ENCODE data around the gene OR1F1.

OR1F1 gene

DNA sequence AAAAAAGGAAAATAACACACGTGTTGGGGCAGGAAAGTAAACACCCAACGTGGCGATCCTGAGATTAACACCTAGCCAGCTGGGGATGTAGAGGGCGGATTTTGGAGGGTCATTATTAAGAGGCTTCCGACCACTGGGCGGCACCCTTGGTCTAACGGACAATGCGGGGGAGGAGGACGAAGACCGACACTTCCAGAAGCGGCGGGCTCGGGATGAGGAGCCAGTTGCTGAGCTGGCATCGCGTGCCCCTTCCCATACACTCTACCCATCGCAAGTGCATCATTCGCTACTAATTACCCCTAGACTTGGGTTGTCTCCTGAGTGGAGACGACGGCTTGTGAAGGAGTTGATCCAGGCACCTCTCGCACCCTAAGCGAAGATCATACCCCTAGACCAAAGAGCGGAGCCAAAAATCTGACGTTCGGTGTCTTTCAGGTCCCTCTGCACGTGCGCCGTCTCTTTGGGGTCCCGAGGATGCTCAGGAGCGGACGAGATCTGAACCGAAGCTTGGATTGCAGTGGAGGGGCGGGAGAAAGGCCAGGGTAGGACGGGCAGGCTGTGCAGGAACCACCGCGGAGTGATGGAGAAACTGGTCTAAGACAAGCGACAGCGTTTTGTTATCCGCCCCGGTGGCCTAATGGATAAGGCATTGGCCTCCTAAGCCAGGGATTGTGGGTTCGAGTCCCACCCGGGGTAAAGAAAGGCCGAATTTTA, 35.6 kb upstream of the OR1F1 start:
- no peaks in the 10 kb centered on the region for H3K36me3 ChIP-seq
- H3K9me3 ChIP-seq (ENCODE audit: severe bottlenecking): no peaks in the 10 kb centered on the region
- no peak overlapping the region for H3K27ac ChIP-seq
- TF ChIP-seq, protein P1, sequence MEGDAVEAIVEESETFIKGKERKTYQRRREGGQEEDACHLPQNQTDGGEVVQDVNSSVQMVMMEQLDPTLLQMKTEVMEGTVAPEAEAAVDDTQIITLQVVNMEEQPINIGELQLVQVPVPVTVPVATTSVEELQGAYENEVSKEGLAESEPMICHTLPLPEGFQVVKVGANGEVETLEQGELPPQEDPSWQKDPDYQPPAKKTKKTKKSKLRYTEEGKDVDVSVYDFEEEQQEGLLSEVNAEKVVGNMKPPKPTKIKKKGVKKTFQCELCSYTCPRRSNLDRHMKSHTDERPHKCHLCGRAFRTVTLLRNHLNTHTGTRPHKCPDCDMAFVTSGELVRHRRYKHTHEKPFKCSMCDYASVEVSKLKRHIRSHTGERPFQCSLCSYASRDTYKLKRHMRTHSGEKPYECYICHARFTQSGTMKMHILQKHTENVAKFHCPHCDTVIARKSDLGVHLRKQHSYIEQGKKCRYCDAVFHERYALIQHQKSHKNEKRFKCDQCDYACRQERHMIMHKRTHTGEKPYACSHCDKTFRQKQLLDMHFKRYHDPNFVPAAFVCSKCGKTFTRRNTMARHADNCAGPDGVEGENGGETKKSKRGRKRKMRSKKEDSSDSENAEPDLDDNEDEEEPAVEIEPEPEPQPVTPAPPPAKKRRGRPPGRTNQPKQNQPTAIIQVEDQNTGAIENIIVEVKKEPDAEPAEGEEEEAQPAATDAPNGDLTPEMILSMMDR (IDR thresholded peaks at IDR 0.05; ENCODE audit: low read depth, low read length): peak; percentile 61; the same call in 1 of the 2 replicates
- DNase-seq: peak; percentile 90
- peak overlapping the region; percentile 85 for H3K4me3 ChIP-seq (ENCODE audit: low read depth, low read length)
- H3K27me3 ChIP-seq (ENCODE audit: insufficient read depth, low read depth, severe bottlenecking): peaks cover 9% of the 10 kb centered on the region

DNA sequence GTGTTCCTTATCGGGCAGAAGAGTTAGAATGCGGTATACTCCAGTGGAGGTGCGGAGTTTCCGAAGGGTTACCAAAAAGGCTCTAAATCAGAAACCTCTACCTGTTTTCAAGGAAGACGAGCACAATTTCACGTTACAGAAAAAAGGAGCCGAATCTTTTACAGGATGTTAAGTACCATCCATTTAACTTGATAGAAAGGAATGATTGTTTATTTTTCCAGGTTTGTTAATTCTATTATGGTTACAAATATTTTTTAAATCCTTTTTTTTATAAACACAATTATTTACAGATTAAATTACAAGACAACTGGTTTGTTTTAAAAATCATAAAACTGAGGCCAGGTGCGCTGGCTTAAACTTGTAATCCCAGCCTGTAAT, 35.0 kb upstream of the OR1F1 start:
- Histone ChIP-seq H3K27ac (no peak overlapping the region), H3K27me3 (ENCODE audit: insufficient read depth, low read depth, severe bottlenecking) (peaks cover 9% of the 10 kb centered on the region), H3K4me3 (ENCODE audit: low read depth, low read length) (peak overlapping the region; percentile 85), H3K9me3 (ENCODE audit: severe bottlenecking) (no peaks in the 10 kb centered on the region), H3K36me3 (no peaks in the 10 kb centered on the region)
- DNase-seq: no peak
- TF ChIP-seq, protein P1 (IDR thresholded peaks at IDR 0.05; ENCODE audit: low read depth, low read length): no peak

DNA sequence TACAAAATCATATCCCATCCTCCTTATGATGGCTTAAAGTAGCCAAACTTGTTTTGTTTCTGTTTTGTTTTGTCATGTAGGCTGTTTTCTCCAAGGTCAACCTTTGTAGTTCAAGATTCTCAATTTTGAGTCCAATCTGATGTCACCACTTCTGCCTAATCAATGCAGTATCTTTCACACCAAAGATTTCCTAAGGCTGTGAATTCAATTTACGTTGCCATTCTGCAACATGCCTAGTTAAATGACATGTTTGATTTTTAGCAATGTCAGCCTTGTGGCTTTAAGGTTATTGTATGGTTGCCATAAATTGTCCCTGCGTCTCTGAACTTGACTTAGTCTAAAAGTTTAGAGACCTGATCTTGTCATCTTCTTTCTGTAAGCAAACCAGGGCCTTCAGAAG, 32.8 kb upstream of the OR1F1 start:
- H3K27ac ChIP-seq: no peak overlapping the region
- H3K36me3 ChIP-seq: no peaks in the 10 kb centered on the region
- no peak for DNase-seq
- TF ChIP-seq, protein P1 (IDR thresholded peaks at IDR 0.05; ENCODE audit: low read depth, low read length): no peak
- no peaks in the 10 kb centered on the region for H3K9me3 ChIP-seq (ENCODE audit: severe bottlenecking)
- no peak overlapping the region for H3K4me3 ChIP-seq (ENCODE audit: low read depth, low read length)
- peaks cover 2% of the 10 kb centered on the region for H3K27me3 ChIP-seq (ENCODE audit: insufficient read depth, low read depth, severe bottlenecking)

DNA sequence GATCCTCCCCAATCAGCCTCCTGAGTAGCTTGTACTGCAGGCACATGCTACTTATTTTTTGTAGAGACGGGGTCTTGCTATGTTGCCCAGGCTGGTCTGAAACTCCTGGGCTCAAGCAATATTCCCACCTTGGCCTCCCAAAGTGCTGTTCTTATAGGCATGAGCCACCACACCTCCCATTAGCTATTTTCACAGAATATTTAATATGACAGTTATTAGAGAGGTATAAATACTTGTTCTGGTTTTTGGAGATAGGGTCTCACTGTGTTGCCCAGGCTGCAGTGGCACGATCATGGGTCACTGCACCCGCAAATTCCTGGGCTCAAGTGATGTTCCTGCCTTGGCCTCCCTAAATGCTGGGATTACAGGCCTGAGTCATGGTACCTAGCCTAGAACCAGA, 32.0 kb upstream of the OR1F1 start:
- Histone ChIP-seq H3K27ac (no peak overlapping the region), H3K9me3 (ENCODE audit: severe bottlenecking) (no peaks in the 10 kb centered on the region), H3K27me3 (ENCODE audit: insufficient read depth, low read depth, severe bottlenecking) (peaks cover 2% of the 10 kb centered on the region), H3K4me3 (ENCODE audit: low read depth, low read length) (no peak overlapping the region), H3K36me3 (no peaks in the 10 kb centered on the region)
- DNase-seq: no peak
- TF ChIP-seq, protein P1 (IDR thresholded peaks at IDR 0.05; ENCODE audit: low read depth, low read length): no peak

DNA sequence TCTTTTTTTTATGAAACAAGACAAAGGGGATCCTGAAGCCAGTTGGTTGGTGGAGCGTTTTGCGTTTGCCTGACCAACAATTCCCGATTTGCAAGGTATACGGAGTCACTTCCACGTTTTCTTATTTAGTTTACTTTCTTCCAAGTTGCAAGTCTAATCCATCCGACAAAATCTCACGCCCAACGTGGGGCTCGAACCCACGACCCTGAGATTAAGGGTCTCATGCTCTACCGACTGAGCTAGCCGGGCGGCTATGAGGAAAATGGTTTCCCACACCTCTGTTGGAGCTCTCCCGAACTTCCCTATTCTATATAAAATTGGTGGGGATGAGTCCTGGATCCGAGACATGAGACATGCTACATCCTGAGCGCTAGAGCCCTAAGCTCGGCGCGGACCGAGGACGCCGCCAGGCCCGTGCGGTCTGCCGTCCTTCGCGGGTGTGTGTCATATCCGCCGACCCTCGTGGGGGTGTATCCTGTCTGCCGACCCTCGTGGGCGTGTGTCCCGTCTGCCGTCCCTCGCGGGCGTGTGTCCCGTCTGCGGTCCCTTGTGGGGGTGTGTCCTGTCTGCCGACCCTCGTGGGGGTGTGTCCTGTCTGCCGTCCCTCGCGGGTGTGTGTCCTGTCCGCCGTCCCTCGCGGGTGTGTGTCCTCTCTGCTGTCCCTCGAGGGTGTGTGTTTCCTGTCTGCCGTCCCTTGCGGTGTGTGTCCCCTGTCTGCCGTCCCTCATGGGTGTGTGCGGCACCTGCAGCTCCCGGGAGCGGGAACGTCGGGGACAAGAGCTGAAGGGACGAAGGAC, 30.6 kb upstream of the OR1F1 start:
- H3K27ac ChIP-seq: no peak overlapping the region

More for the DNA sequence above, 30.6 kb upstream of the OR1F1 start:
- TF ChIP-seq, protein P1 (IDR thresholded peaks at IDR 0.05; ENCODE audit: low read depth, low read length): no peak
- Histone ChIP-seq H3K36me3 (no peaks in the 10 kb centered on the region), H3K9me3 (ENCODE audit: severe bottlenecking) (no peaks in the 10 kb centered on the region), H3K4me3 (ENCODE audit: low read depth, low read length) (peak overlapping the region; percentile 62), H3K27me3 (ENCODE audit: insufficient read depth, low read depth, severe bottlenecking) (peaks cover 2% of the 10 kb centered on the region)
- DNase-seq: peak; percentile 75

Data from WERI-Rb-1 (cell line).